Colonic mucosa (tissue), 4 donors: ENCODE results near the gene DDX39A. TPM values are rescaled to one million over a fixed set of nuclear protein-coding genes. Genes with fewer than 3 reads are reported as not detected.
A peak's percentile ranks its signal among the peaks of the same experiment; 100 is the strongest.
"Not testable (repeated sequence)": the region's sequence is repeated elsewhere in the genome, so short reads cannot be mapped to it uniquely, and the experiment has no call there.

Experiments
- DNase-seq: peaks from one replicate; pipeline ENCODE4 v3.0.0-alpha.2; 2020
- H3K27ac ChIP-seq: fragments of 200-600 bp; one replicate; pipeline ENCODE4 v1.8.0; 2021
- H3K27me3 ChIP-seq: fragments of 200-600 bp; one replicate; pipeline ENCODE4 v1.8.0; 2021
- H3K36me3 ChIP-seq: fragments of 200-600 bp; one replicate; pipeline ENCODE4 v1.8.0; 2021
- H3K4me1 ChIP-seq: fragments of 200-600 bp; one replicate; pipeline ENCODE4 v1.8.0; 2021; ENCODE audit warnings: mild to moderate bottlenecking
- H3K4me3 ChIP-seq: fragments of 200-600 bp; one replicate; pipeline ENCODE4 v1.8.0; 2021
- H3K9ac ChIP-seq, 2 donors: one replicate each; pipeline ENCODE4 v1.7.0; 2013; ENCODE audit warnings: control low read depth in 2 of 2, low read depth in 2 of 2, low read length in 2 of 2
- H3K9me3 ChIP-seq: fragments of 200-600 bp; one replicate; pipeline ENCODE4 v1.8.0; 2021
- CTCF ChIP-seq: fragments of 200-600 bp; IDR thresholded peaks from one replicate; pipeline ENCODE4 v1.8.0; 2022; ENCODE audit warnings: antibody characterized with exemption, mild to moderate bottlenecking
- intact Hi-C: fragments of 100-400 bp; cut with DNase I; formaldehyde crosslinking; loops from one replicate; pipeline ENCODE4 v1.14.1; 2022
- total RNA-seq, 2 donors: library from RNA; stranded (reverse); fragmentation: NEBNext Ultra II Directional in 1 of 2; extraction: Animal tissue kit (Norgen Biotek cat#: 25700) in 1 of 2; gene quantifications; one replicate each; pipeline ENCODE4 v1.2.1, GENCODE V29; 2021
- donor health status: healthy.
- donor health status: DM: no; HTN: no; CAD: no.
- donor health status: DM: no; HTN: no; CAD: no.

The DDX39A gene
- 100 to 1,000 TPM in 1 of 2 donors, 10 to 100 TPM in 1; 55.2 to 160 TPM for total RNA-seq

GRCh38 chr19:14419106-14419813 is at the start of gene DDX39A:
Gene DDX39A, minus strand, starts transcription at chr19:14419341. Its CDS starts 6,121 bp downstream, at chr19:14413220.
- intact Hi-C loops: no loop called here

GRCh38 chr19:14467816-14468215 is 48.7 kb upstream of the DDX39A start:
- peaks cover 6% of the 10 kb centered on the region for H3K27me3 ChIP-seq
- peaks cover 6% of the 10 kb centered on the region for H3K4me1 ChIP-seq
- no peaks in the 10 kb centered on the region for H3K9me3 ChIP-seq
- intact Hi-C loops: no loop called here
- no peak overlapping the region for H3K4me3 ChIP-seq
- no peak overlapping the region for H3K27ac ChIP-seq
- H3K9ac ChIP-seq: no peak overlapping the region
- no peak for TF ChIP-seq CTCF
- no peaks in the 10 kb centered on the region for H3K36me3 ChIP-seq
- no peak for DNase-seq

More at GRCh38 chr19:14419106-14419813, at the start of gene DDX39A:
- H3K4me3 ChIP-seq: peak within 1 kb of the TSS; percentile 84
- peak within 1 kb of the TSS; percentile 83 to 86 for H3K9ac ChIP-seq
- H3K4me1 ChIP-seq: peaks cover 14% of the 10 kb centered on the region
- no peaks in the 10 kb centered on the region for H3K9me3 ChIP-seq
- DNase-seq: peak; percentile 99
- no peaks in the 10 kb centered on the region for H3K27me3 ChIP-seq
- no peak for TF ChIP-seq CTCF
- no peaks in the 10 kb centered on the region for H3K36me3 ChIP-seq
- peak within 1 kb of the TSS; percentile 95 for H3K27ac ChIP-seq

- no peak overlapping the region for H3K9ac ChIP-seq
- TF ChIP-seq CTCF: no peak
- DNase-seq: no peak
These were observed 48.2 kb upstream of the DDX39A start for GRCh38 chr19:14467391-14467790.

GRCh38 chr19:14463747-14464146 is 44.6 kb upstream of the DDX39A start:
- H3K27ac ChIP-seq: no peak overlapping the region
- DNase-seq: no peak
- TF ChIP-seq CTCF: no peak
- H3K9me3 ChIP-seq: no peaks in the 10 kb centered on the region
- no peaks in the 10 kb centered on the region for H3K27me3 ChIP-seq
- no peak overlapping the region for H3K9ac ChIP-seq
- no peak overlapping the region for H3K4me3 ChIP-seq
- no peaks in the 10 kb centered on the region for H3K4me1 ChIP-seq
- intact Hi-C loops: no loop called here
- no peaks in the 10 kb centered on the region for H3K36me3 ChIP-seq

More at GRCh38 chr19:14467391-14467790, 48.2 kb upstream of the DDX39A start:
- Histone ChIP-seq H3K27me3 (peaks cover 2% of the 10 kb centered on the region), H3K27ac (no peak overlapping the region), H3K4me3 (no peak overlapping the region), H3K36me3 (no peaks in the 10 kb centered on the region), H3K9me3 (no peaks in the 10 kb centered on the region), H3K4me1 (peaks cover 4% of the 10 kb centered on the region)
- intact Hi-C loops: no loop called here

GRCh38 chr19:14462401-14462800 is 43.3 kb upstream of the DDX39A start:
- intact Hi-C loops, H3K36me3 ChIP-seq, H3K27ac ChIP-seq, H3K4me3 ChIP-seq, H3K4me1 ChIP-seq, DNase-seq, H3K27me3 ChIP-seq, H3K9me3 ChIP-seq, H3K9ac ChIP-seq: not testable (repeated sequence)

GRCh38 chr19:14460935-14461334 is 41.8 kb upstream of the DDX39A start:
- no peak for TF ChIP-seq CTCF
- Histone ChIP-seq H3K27ac (no peak overlapping the region), H3K9me3 (no peaks in the 10 kb centered on the region), H3K27me3 (no peaks in the 10 kb centered on the region), H3K4me1 (no peaks in the 10 kb centered on the region), H3K4me3 (no peak overlapping the region), H3K36me3 (no peaks in the 10 kb centered on the region), H3K9ac (no peak overlapping the region)
- intact Hi-C loops: no loop called here
- DNase-seq: no peak
